Fibroblast of lung (primary cell): ENCODE data around the gene C12orf50. TPM values are rescaled to one million over a fixed set of nuclear protein-coding genes. Genes with fewer than 3 reads are reported as not detected.
A peak's percentile ranks its signal among the peaks of the same experiment; 100 is the strongest.

Source experiments
- DNase-seq, 2 donors: peaks; one replicate each; pipeline versions ENCODE4 v3.0.0 to v3.0.0-alpha.2; 2010; ENCODE audit warnings: low read depth in 2 of 2
- H2AFZ ChIP-seq: 2 replicates; pipeline ENCODE4 v1.5.1; 2012; ENCODE audit warnings: low read length, control low read depth, inconsistent platforms
- H3K27ac ChIP-seq: 2 replicates; pipeline ENCODE4 v1.5.1; 2011; ENCODE audit warnings: low read length, control low read depth; ENCODE audit not compliant: insufficient read depth
- H3K27me3 ChIP-seq: 2 replicates; pipeline ENCODE4 v1.5.1; 2011; ENCODE audit warnings: mild to moderate bottlenecking, low read length; ENCODE audit not compliant: control insufficient read depth, insufficient read depth
- H3K36me3 ChIP-seq: 2 replicates; pipeline ENCODE4 v1.5.1; 2011; ENCODE audit warnings: low read length; ENCODE audit not compliant: control insufficient read depth, insufficient read depth
- H3K4me1 ChIP-seq: 2 replicates; pipeline ENCODE4 v1.5.1; 2011; ENCODE audit warnings: low read length; ENCODE audit not compliant: control insufficient read depth, insufficient read depth; ENCODE audit errors: extremely low read depth
- H3K4me2 ChIP-seq: 2 replicates; pipeline ENCODE4 v1.5.1; 2011; ENCODE audit warnings: low read length, control low read depth; ENCODE audit not compliant: insufficient read depth; ENCODE audit errors: extremely low read depth
- H3K4me3 ChIP-seq, 4 experiments: fragments of 200-600 bp in 1 of 4; sonication (generic) in 1 of 4; replicated peaks in 1 of 4; 2 replicates each; pipeline ENCODE4 v1.5.1; 2011 to 2016; ENCODE audit warnings: low read length in 4 of 4, low read depth in 3 of 4, mild to moderate bottlenecking in 3 of 4, control low read depth in 2 of 4, inconsistent platforms in 1 of 4, mixed read lengths in 1 of 4; ENCODE audit not compliant: insufficient read depth in 1 of 4; ENCODE audit errors: control extremely low read depth in 1 of 4
- H3K79me2 ChIP-seq: 2 replicates; pipeline ENCODE4 v1.5.1; 2012; ENCODE audit warnings: mild to moderate bottlenecking, low read length, inconsistent platforms; ENCODE audit not compliant: control insufficient read depth, insufficient read depth
- H3K9ac ChIP-seq: 2 replicates; pipeline ENCODE4 v1.5.1; 2011; ENCODE audit warnings: mild to moderate bottlenecking, low read length, control low read depth; ENCODE audit not compliant: insufficient read depth
- H3K9me3 ChIP-seq: 2 replicates; pipeline ENCODE4 v1.5.1; 2012; ENCODE audit warnings: low read depth, low read length; ENCODE audit not compliant: control insufficient read depth, insufficient read depth
- H4K20me1 ChIP-seq: 2 replicates; pipeline ENCODE4 v1.5.1; 2011; ENCODE audit warnings: low read length; ENCODE audit not compliant: control insufficient read depth, insufficient read depth; ENCODE audit errors: extremely low read depth
- CTCF ChIP-seq, 2 donors: IDR thresholded peaks in 1 of 2; conservative IDR thresholded peaks in 1 of 2; 1 replicate in 1 of 2; 2 replicates in 1 of 2; pipeline ENCODE4 v1.5.1; 2011 to 2012; ENCODE audit warnings: low read length in 2 of 2, control low read depth in 1 of 2, inconsistent platforms in 1 of 2, low read depth in 1 of 2, mild to moderate bottlenecking in 1 of 2
- EZH2 ChIP-seq: IDR thresholded peaks from 2 replicates; pipeline ENCODE4 v1.5.1; 2012; ENCODE audit warnings: low read length, control low read depth, mild to moderate bottlenecking; ENCODE audit errors: missing control alignments
- polyA plus RNA-seq, 2 donors: library from polyadenylated mRNA; depleted of rRNA in 1 of 2; stranded (reverse) in 1 of 2; unstranded in 1 of 2; fragments of >200 nt; gene quantifications; 2 replicates each; pipeline ENCODE4 v1.2.1, GENCODE V29; 2011 to 2012; ENCODE audit warnings: missing spikeins in 1 of 2
- total RNA-seq: library from RNA; depleted of rRNA; stranded (reverse); fragments of >200 nt; gene quantifications from 2 replicates; pipeline ENCODE4 v1.2.1, GENCODE V29; 2014

Gene C12orf50
- total and polyA plus RNA-seq, 2 donors (not counting 1 experiment from before 2014, with no cell fraction given) = not detected

GRCh38 chr12:87943762-87944161 lies 85.4 kb downstream of the C12orf50 start:
- no peak overlapping the region for H3K4me2 ChIP-seq
- H3K4me1 ChIP-seq = no peaks in the 10 kb centered on the region
- H3K27ac ChIP-seq = no peak overlapping the region
- no peaks in the 10 kb centered on the region for H3K79me2 ChIP-seq
- no peaks in the 10 kb centered on the region for H3K27me3 ChIP-seq
- no peak overlapping the region for H3K4me3 ChIP-seq
- no peaks in the 10 kb centered on the region for H3K36me3 ChIP-seq
- DNase-seq = no peak
- H2AFZ ChIP-seq = no peak overlapping the region
- TF ChIP-seq EZH2 (no peak), CTCF (conservative IDR thresholded peaks at IDR 0.05 in 1 of 2, IDR thresholded peaks at IDR 0.05 in 1 of 2; ENCODE audit: low read depth in 1 of 2, low read length in 2 of 2) (no peak)
- H3K9me3 ChIP-seq = no peaks in the 10 kb centered on the region
- H4K20me1 ChIP-seq = no peaks in the 10 kb centered on the region
- no peak overlapping the region for H3K9ac ChIP-seq

- TF ChIP-seq CTCF (conservative IDR thresholded peaks at IDR 0.05 in 1 of 2, IDR thresholded peaks at IDR 0.05 in 1 of 2; ENCODE audit: low read depth in 1 of 2, low read length in 2 of 2) (no peak), EZH2 (no peak)
- DNase-seq = peak in 1 of 2 donors; percentile 10
These were observed 86.2 kb downstream of the C12orf50 start for GRCh38 chr12:87943023-87943422.

GRCh38 chr12:87939182-87939581 lies 90.0 kb downstream of the C12orf50 start:
- DNase-seq = no peak
- no peaks in the 10 kb centered on the region for H4K20me1 ChIP-seq
- no peaks in the 10 kb centered on the region for H3K4me1 ChIP-seq
- no peak overlapping the region for H3K9ac ChIP-seq
- H3K4me2 ChIP-seq = no peak overlapping the region
- no peaks in the 10 kb centered on the region for H3K27me3 ChIP-seq
- no peaks in the 10 kb centered on the region for H3K9me3 ChIP-seq
- no peak overlapping the region for H3K4me3 ChIP-seq
- no peaks in the 10 kb centered on the region for H3K79me2 ChIP-seq
- no peaks in the 10 kb centered on the region for H3K36me3 ChIP-seq
- no peak overlapping the region for H2AFZ ChIP-seq
- no peak overlapping the region for H3K27ac ChIP-seq
- TF ChIP-seq CTCF (conservative IDR thresholded peaks at IDR 0.05 in 1 of 2, IDR thresholded peaks at IDR 0.05 in 1 of 2; ENCODE audit: low read depth in 1 of 2, low read length in 2 of 2) (no peak), EZH2 (no peak)

More at GRCh38 chr12:87943023-87943422, 86.2 kb downstream of the C12orf50 start:
- Histone ChIP-seq H3K4me1 (no peaks in the 10 kb centered on the region), H3K4me3 (no peak overlapping the region), H3K79me2 (no peaks in the 10 kb centered on the region), H3K4me2 (no peak overlapping the region), H2AFZ (no peak overlapping the region), H3K36me3 (no peaks in the 10 kb centered on the region), H4K20me1 (no peaks in the 10 kb centered on the region), H3K9me3 (no peaks in the 10 kb centered on the region), H3K27ac (no peak overlapping the region), H3K9ac (no peak overlapping the region), H3K27me3 (no peaks in the 10 kb centered on the region)
